Adipocyte (in vitro differentiated cells): Measurements from ENCODE around the gene CFAP251.

ENCODE experiments used
- DNase-seq: peaks from one replicate; pipeline ENCODE4 v3.0.0-alpha.2; 2015; ENCODE audit warnings: low read depth
- H3K27me3 ChIP-seq: replicated peaks from 2 replicates; pipeline ENCODE4 v1.7.0; 2013; ENCODE audit warnings: mild to moderate bottlenecking, low read length, moderate library complexity; ENCODE audit not compliant: control insufficient read depth, insufficient read depth
- H3K36me3 ChIP-seq: 2 replicates; pipeline ENCODE4 v1.7.0; 2013; ENCODE audit warnings: low read length, mild to moderate bottlenecking, moderate library complexity; ENCODE audit not compliant: control insufficient read depth, insufficient read depth, severe bottlenecking
- H3K4me1 ChIP-seq: 2 replicates; pipeline ENCODE4 v1.7.0; 2013; ENCODE audit warnings: mild to moderate bottlenecking, low read length, moderate library complexity; ENCODE audit not compliant: control insufficient read depth, insufficient read depth
- H3K4me3 ChIP-seq: 2 replicates; pipeline ENCODE4 v1.7.0; 2013; ENCODE audit warnings: mild to moderate bottlenecking, low read length, moderate library complexity
- H3K9ac ChIP-seq: 2 replicates; pipeline ENCODE4 v1.7.0; 2013; ENCODE audit warnings: mild to moderate bottlenecking, low read length, moderate library complexity
- H3K9me3 ChIP-seq: 2 replicates; pipeline ENCODE4 v1.7.0; 2013; ENCODE audit warnings: mild to moderate bottlenecking, low read length, moderate library complexity; ENCODE audit not compliant: control insufficient read depth

The CFAP251 gene

DNA sequence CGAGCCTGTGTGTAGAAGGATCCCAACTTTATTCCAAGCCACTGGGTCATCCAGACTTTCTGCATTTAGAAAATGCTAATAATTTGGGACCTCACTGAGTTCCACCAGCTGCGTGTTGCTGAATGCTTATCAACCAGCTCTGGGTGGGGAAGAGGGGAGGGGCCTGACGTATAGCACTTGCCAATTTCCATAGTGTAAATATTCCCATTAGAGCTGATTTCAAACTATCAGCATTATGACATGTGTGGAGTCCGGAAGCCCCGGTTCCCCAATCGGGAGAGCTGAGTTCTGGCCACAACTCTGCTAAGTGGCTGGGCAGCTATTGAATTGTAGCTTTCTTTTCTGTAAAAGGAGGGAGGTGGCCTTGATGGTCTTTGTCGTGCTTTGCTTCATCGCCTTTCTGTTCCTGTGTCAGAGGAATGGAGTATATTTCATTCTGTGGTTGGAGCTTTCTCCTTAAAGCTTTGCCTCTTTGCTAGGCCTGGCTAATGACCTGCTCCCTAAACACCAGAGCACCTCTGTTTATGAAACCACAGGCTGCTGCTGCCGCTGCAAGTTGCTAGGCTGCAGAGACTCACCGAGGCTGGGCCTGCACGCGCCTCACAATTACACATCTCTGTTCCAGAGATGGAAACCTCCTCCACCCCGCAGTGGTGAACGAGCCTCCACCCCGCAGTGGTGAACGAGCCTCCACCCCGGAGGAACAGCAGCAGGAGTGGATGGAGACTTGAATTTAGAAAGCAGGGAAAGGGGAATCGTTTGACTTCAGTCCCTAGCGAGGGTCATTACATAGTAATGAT lies 95.6 kb downstream of the CFAP251 start:
- Histone ChIP-seq H3K36me3 (no peaks in the 10 kb centered on the region), H3K9me3 (peaks cover 11% of the 10 kb centered on the region), H3K4me1 (peaks cover 2% of the 10 kb centered on the region), H3K4me3 (no peak overlapping the region), H3K27me3 (no peaks in the 10 kb centered on the region), H3K9ac (no peak overlapping the region)
- DNase-seq, result no peak

DNA sequence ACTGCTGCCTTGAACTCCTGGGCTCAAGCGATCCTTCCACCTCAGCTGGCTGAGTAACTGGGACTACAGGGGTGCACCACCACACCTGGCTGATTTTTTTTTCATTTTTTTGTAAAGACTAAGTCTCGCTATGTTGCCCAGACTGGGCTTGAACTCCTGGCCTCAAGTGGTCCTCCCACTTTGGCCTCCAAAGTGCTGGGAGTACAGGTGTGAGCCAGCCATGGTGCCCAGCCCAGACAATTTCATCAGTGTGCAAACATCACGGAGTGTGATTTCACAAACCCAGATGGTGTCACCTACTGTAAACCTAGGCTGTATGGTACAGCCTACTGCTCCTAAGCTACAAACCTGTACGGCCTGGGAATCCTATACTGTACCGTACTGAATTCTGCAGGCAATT lies 96.4 kb downstream of the CFAP251 start:
- no peaks in the 10 kb centered on the region for H3K27me3 ChIP-seq
- H3K4me3 ChIP-seq, result no peak overlapping the region
- no peak overlapping the region for H3K9ac ChIP-seq
- H3K9me3 ChIP-seq, result peaks cover 12% of the 10 kb centered on the region
- DNase-seq, result no peak
- no peaks in the 10 kb centered on the region for H3K36me3 ChIP-seq
- peaks cover 2% of the 10 kb centered on the region for H3K4me1 ChIP-seq

- H3K27me3 ChIP-seq, result no peaks in the 10 kb centered on the region
- no peaks in the 10 kb centered on the region for H3K36me3 ChIP-seq
- H3K4me1 ChIP-seq, result peaks cover 7% of the 10 kb centered on the region
- DNase-seq, result no peak
- H3K9me3 ChIP-seq, result peaks cover 12% of the 10 kb centered on the region
- H3K9ac ChIP-seq, result no peak overlapping the region
- H3K4me3 ChIP-seq, result no peak overlapping the region
Observed at GRCh38 chr12:122018457-122018856, 100.1 kb downstream of the CFAP251 start.

GRCh38 chr12:122018937-122019336 lies 100.5 kb downstream of the CFAP251 start:
- H3K4me3 ChIP-seq, result no peak overlapping the region
- no peaks in the 10 kb centered on the region for H3K27me3 ChIP-seq
- peaks cover 12% of the 10 kb centered on the region for H3K9me3 ChIP-seq
- peaks cover 11% of the 10 kb centered on the region for H3K4me1 ChIP-seq
- no peak overlapping the region for H3K9ac ChIP-seq
- H3K36me3 ChIP-seq, result no peaks in the 10 kb centered on the region
- DNase-seq, result no peak

DNA sequence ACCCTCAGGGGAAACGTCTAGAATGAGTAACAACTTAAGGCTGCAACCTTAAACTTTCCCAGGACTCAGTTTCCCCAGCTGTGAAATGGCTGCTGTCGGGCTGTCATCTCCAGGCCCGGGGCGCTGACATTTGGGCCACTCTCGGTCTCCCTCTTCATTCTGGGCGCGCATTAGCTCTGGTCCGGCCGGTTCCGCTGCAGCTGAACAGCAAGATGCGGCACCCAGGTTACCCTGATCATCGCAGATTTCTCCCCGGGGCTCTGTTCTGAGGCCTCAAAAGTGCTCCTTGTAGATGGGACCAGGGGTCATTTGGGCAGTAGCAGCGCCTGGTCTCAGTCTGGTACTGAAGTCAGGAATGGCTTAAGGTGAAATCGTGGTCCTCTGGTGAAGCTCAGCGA lies 102.4 kb downstream of the CFAP251 start:
- Histone ChIP-seq H3K36me3 (no peaks in the 10 kb centered on the region), H3K4me3 (peak overlapping the region; percentile 77), H3K9me3 (peaks cover 12% of the 10 kb centered on the region), H3K4me1 (peaks cover 16% of the 10 kb centered on the region), H3K27me3 (no peaks in the 10 kb centered on the region), H3K9ac (no peak overlapping the region)
- DNase-seq, result no peak

- Histone ChIP-seq H3K27me3 (no peaks in the 10 kb centered on the region), H3K9me3 (peaks cover 12% of the 10 kb centered on the region), H3K9ac (no peak overlapping the region), H3K36me3 (no peaks in the 10 kb centered on the region), H3K4me3 (peak overlapping the region; percentile 77), H3K4me1 (peaks cover 16% of the 10 kb centered on the region)
- peak; percentile 56 for DNase-seq
Observed at GRCh38 chr12:122021193-122021821, 102.9 kb downstream of the CFAP251 start.

DNA sequence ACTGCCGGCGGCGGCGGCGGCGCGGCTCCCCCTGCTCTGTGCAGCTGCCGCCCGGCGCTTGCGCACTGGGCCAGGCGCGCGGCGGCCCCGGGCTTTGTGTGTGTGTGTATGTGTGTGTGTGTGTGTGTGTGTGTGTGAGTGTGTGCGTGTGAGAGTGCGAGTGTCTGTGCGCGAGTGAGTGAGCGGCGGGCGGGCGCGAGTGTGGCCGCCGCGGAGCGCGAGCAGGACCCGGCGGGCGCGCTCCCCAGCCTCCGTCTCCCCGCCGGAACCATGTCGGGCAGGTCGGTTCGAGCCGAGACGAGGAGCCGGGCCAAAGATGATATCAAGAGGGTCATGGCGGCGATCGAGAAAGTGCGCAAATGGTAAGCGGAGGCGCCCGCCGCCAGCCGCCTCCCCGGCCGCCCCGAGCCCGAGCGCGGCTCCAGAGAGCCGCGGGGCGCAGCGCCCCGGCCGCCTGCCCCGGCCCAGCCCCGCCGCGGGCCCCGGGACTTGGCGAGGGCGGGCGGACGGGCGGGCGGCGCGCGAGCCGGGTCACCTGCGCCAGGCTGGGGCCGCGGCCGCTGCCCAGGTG lies 103.5 kb downstream of the CFAP251 start, which contains the start of gene BCL7A:
Gene BCL7A (plus strand): TSS at position 63 of the 571 bp plus-strand sequence. CDS start 208 bp downstream, at position 271.
- Histone ChIP-seq H3K4me1 (peaks cover 16% of the 10 kb centered on the region), H3K4me3 (peak within 1 kb of the TSS; percentile 80), H3K9ac (peak within 1 kb of the TSS; percentile 79), H3K27me3 (no peaks in the 10 kb centered on the region), H3K36me3 (no peaks in the 10 kb centered on the region), H3K9me3 (peaks cover 12% of the 10 kb centered on the region)
- DNase-seq, result peak; percentile 76

DNA sequence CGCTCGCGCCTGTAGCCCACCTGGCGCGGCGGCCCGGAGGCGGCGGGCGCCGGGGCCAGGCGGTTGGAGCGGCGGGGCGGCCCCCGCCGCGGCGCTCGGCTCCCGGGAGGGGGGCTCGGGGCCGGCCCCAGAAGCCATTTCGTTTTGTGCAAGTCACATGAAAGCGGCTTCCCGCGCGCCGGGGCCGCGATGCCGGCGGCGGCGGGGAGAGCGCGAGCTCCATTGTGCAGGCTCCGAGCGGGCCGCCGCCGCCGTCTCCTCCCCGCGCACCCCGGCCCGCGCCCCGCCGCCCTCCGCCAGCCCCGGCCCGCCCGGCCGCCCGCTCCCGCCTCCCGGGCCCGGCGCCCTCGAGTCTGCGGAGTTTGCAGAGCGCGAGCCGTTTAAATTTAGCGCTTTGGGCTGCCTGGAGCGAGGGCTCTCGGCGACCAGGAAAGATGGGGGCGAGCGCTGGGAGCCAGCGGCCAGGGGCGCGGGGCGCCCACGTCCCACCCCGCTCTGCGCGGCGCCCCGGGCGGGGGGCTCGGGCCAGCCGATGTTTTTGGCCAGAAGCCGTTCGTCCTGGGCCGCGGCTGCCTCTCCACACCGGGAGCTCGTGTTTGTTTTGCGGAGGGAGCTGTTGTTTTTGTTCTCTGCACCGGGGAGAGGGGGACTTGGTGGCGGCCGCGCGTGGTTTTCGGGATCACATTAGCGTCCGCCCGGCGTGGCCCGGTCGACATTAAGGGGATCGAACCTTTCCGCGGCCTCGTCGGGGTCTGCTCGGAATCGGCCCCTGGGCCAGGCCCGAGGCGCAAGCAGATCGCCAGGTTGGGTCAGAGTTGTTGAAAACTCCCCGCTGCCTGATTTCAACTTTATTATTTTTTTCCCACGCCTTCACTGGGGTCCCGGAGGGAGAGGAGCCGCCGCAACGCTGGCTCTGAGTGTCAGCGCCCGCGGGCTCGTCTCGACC lies 104.3 kb downstream of the CFAP251 start:
- Histone ChIP-seq H3K4me1 (peaks cover 16% of the 10 kb centered on the region), H3K9me3 (peaks cover 12% of the 10 kb centered on the region), H3K9ac (peak overlapping the region; percentile 79), H3K27me3 (no peaks in the 10 kb centered on the region), H3K4me3 (peak overlapping the region; percentile 80), H3K36me3 (no peaks in the 10 kb centered on the region)
- peak; percentile 65 for DNase-seq

DNA sequence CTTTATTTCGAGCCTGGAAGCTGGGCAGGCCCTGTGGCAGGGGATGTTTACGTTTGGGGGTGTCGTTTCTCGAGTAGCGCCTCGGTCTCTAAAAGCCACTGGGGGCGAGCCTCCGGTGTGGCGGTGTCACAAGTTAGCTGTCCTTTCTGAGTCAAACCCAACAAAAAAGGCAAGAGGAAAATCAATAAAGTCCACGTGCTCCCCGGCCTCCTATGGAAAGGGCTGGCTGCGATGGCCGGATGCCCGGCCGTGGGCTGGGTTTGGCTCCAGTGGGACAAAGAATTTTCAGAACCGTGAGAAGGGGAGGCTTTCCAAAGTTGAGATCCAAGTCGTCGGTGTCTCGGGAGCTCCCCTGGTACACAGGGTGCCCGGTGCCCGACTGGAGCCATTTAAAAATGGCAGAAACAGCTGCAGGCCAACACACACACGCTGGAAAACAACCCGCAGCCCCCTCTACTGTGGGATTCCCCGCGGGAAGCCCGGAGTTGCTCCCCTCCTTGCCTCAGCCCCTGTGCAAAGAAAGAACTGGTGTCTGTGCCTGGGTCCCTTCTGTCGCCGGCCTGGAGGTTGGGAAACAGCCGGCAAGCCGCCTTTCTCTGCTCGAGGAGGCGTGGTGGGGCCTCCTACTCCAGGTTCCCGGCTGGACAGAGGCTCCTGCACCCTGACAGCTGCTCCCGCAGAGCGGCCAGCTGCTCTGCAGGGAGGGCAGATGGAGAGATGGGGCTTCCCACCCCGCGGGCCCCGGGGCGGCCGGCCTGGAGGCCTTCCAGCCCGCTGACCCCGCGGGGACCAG lies 105.1 kb downstream of the CFAP251 start:
- no peaks in the 10 kb centered on the region for H3K27me3 ChIP-seq
- no peaks in the 10 kb centered on the region for H3K36me3 ChIP-seq
- H3K9me3 ChIP-seq, result peaks cover 5% of the 10 kb centered on the region
- H3K4me3 ChIP-seq, result peak overlapping the region; percentile 80
- H3K9ac ChIP-seq, result peak overlapping the region; percentile 79
- peak; percentile 89 for DNase-seq
- peaks cover 16% of the 10 kb centered on the region for H3K4me1 ChIP-seq

DNA sequence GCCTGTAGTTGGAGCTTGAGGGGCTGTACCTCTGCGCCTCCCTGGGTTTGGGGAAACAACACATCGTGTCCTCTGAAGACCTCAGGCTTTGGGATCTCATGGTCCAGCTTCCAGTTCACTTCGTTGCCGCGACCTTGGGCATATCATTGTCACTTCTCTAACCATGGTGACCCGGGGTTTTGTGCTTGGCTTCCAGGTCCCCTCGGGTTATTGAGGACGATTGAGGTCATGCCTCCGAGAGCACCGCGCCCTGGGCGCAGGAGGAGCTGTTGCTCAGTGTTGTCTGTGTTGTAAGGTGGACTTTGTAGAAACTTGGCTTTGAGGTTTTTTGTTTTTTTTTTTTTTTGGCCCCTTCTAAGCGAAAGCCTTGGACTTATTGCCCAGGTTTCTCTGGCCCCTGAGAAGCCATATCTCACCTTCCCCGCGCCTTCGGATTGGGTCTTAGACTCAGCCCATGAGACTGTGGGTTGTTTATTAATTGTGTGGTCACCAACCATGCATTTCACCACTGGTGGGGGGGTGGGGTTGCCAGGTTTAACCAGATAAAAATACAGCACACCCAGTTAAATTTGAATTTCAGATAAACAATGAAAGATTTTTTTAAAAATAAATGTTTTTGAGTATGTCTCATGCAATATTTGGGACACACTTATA lies 105.9 kb downstream of the CFAP251 start:
- Histone ChIP-seq H3K4me3 (peak overlapping the region; percentile 80), H3K36me3 (no peaks in the 10 kb centered on the region)

More for the DNA sequence above, 105.9 kb downstream of the CFAP251 start:
- H3K9me3 ChIP-seq, result no peaks in the 10 kb centered on the region
- peak overlapping the region; percentile 79 for H3K9ac ChIP-seq
- peaks cover 16% of the 10 kb centered on the region for H3K4me1 ChIP-seq
- DNase-seq, result no peak
- no peaks in the 10 kb centered on the region for H3K27me3 ChIP-seq
